ENCODE measurements around the gene RILPL1.

DNA sequence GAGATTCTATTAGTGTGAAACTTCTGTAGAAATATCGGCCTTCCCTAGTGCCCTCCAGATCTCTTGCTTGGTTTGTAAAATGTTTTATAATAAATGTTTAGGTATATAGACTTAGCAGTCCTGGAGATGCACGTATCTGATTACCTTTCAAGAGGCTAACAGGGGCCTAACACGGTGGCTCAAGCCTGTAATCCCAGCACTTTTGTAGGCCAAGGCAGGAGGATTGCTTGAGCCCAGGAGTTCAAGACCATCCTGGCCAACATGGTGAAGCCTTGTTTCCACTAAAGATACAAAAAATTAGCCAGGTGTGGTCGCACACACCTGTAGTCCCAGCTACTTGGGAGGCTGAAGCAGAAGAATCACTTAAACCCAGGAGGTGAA, 87.2 kb downstream of the RILPL1 start:
- TF ChIP-seq, protein P1, sequence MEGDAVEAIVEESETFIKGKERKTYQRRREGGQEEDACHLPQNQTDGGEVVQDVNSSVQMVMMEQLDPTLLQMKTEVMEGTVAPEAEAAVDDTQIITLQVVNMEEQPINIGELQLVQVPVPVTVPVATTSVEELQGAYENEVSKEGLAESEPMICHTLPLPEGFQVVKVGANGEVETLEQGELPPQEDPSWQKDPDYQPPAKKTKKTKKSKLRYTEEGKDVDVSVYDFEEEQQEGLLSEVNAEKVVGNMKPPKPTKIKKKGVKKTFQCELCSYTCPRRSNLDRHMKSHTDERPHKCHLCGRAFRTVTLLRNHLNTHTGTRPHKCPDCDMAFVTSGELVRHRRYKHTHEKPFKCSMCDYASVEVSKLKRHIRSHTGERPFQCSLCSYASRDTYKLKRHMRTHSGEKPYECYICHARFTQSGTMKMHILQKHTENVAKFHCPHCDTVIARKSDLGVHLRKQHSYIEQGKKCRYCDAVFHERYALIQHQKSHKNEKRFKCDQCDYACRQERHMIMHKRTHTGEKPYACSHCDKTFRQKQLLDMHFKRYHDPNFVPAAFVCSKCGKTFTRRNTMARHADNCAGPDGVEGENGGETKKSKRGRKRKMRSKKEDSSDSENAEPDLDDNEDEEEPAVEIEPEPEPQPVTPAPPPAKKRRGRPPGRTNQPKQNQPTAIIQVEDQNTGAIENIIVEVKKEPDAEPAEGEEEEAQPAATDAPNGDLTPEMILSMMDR (optimal IDR thresholded peaks at IDR 0.05 in 1 of 3, IDR thresholded peaks at IDR 0.05 in 1 of 3, conservative IDR thresholded peaks at IDR 0.05 in 1 of 3; ENCODE audit: extremely low read depth in 1 of 3, insufficient read depth in 2 of 3, low read length in 3 of 3), result no peak
- no peak for TF ChIP-seq EZH2 (IDR thresholded peaks at IDR 0.05; ENCODE audit: low read length)
